ENCODE measurements around the gene MACROD1. TPM values are rescaled to one million over a fixed set of nuclear protein-coding genes. Genes with fewer than 3 reads are reported as not detected.

MACROD1 gene
- total RNA-seq, 2 donors from 2014 or later = 3.9 to 7.5 TPM

DNA sequence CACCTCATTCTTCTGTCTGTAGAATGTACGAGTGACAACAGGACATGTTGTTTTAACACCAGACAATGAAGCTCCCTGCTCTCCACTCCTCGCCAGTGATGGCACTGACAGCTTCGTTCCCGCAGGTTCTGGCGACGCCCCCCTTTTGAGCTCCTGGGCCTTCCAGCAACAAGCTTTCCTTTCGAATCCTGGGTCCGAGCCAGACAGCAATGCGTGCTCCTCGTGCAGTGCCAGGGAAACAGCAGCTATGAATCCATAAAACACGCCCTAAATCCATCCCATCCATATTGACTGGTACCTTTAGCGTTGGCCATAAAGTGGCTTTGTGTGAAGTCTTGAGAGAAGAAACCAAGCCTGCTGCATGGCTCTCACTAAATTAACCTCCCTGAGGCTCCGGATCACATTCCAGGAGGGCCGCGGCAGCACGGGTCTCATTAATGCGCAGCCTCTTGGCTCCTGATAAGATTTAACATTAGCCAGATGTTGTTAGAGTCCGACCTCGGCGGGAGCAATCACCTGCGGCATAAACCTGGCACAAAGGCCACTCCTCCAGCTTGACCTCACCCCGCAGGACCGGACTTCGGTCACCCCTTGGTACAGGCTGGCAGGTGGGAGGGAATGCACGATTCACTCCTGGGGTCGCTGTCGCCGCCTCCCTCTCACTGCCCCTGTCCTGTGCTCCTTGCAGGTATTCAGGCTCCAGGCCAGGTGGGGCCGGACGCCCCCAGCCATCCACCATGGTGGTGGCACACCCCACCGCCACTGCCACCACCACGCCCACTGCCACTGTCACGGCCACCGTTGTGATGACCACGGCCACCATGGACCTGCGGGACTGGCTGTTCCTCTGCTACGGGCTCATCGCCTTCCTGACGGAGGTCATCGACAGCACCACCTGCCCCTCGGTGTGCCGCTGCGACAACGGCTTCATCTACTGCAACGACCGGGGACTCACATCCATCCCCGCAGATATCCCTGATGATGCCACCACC is 50.1 kb downstream of the MACROD1 start:
- DNase-seq (no peak), ATAC-seq (no peak)
- H3K4me3 Mint-ChIP-seq = no peak overlapping the region
- no peak overlapping the region for H3K27ac Mint-ChIP-seq
- no peaks in the 10 kb centered on the region for H3K27me3 Mint-ChIP-seq
- H3K36me3 Mint-ChIP-seq (ENCODE audit: low read depth) = no peaks in the 10 kb centered on the region
- H3K4me1 Mint-ChIP-seq = no peaks in the 10 kb centered on the region
- no peaks in the 10 kb centered on the region for H3K9me3 ChIP-seq (ENCODE audit: control insufficient read depth, low read length, poor library complexity, severe bottlenecking)

DNA sequence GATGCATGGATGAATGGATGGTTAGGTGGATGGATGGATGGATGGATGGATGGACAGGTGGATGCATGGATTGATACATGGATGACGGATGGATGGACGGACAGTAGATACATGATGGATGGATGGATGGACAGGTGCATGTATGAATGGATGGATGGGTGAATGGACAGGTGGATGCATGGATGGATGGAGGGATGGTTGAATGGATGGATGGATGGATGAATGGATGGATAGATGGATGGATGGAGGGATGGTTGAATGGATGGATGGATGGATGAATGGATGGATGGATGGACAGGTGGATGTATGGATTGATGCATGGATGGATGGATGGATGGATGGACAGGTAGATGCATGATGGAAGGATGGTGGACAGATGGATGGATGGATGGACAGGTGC is 51.7 kb downstream of the MACROD1 start:
- DNase-seq = no peak
- no peaks in the 10 kb centered on the region for H3K9me3 ChIP-seq (ENCODE audit: control insufficient read depth, low read length, poor library complexity, severe bottlenecking)
- no peaks in the 10 kb centered on the region for H3K4me1 Mint-ChIP-seq
- H3K4me3 Mint-ChIP-seq = no peak overlapping the region
- H3K36me3 Mint-ChIP-seq (ENCODE audit: low read depth) = no peaks in the 10 kb centered on the region
- H3K27ac Mint-ChIP-seq = no peak overlapping the region
- no peaks in the 10 kb centered on the region for H3K27me3 Mint-ChIP-seq
- ATAC-seq = no peak

DNA sequence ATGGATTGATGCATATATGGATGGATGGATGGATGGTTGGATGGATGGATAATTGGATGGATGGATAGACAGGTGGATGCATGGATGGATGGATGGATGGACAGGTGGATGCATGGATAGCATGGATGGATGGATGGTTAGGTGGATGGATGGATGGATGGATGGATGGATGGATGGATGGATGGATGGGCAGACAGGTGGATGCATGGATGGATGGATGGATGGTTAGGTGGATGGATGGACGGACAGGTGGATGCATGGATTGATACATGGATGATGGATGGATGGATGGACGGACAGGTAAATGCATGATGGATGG is 52.5 kb downstream of the MACROD1 start:
- peaks cover 2% of the 10 kb centered on the region for H3K4me1 Mint-ChIP-seq
- DNase-seq = no peak
- H3K36me3 Mint-ChIP-seq (ENCODE audit: low read depth) = no peaks in the 10 kb centered on the region
- no peak overlapping the region for H3K4me3 Mint-ChIP-seq
- H3K9me3 ChIP-seq (ENCODE audit: control insufficient read depth, low read length, poor library complexity, severe bottlenecking) = no peaks in the 10 kb centered on the region
- H3K27me3 Mint-ChIP-seq = no peaks in the 10 kb centered on the region
- H3K27ac Mint-ChIP-seq = no peak overlapping the region
- no peak for ATAC-seq

DNA sequence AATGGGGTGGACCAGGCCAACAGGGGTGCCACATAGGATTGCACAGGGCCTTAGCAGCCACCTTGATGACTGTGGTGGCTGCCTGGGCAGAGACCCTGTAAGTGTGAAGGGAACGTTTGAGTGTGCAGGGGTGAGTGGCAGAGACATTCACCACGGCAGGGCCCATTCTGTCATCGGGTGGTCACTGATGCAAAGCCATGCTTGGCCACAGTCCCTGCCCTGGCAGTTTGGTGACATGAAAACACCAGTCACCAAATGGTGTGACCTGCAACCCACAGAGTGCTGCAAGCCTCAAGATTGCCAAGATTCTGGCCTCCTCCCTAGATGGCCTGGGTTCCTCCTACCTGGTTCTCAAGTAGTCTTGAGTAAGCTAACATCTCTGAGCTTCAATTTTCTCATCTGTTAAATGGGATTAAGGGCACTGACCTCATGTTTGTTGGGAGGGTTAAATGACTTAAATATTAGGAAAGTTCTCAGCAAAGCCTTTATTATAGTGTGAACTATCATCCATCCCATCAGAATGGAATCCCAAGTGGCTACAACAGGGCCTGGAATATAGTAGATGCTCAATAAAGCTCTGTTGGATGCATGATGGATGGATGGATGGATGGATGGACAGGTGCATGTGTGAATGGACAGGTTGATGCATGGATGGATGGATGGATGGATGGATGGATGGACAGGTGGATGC is 53.0 kb downstream of the MACROD1 start:
- ATAC-seq (no peak), DNase-seq (no peak)
- H3K36me3 Mint-ChIP-seq (ENCODE audit: low read depth) = no peaks in the 10 kb centered on the region
- H3K9me3 ChIP-seq (ENCODE audit: control insufficient read depth, low read length, poor library complexity, severe bottlenecking) = no peaks in the 10 kb centered on the region
- H3K4me1 Mint-ChIP-seq = peaks cover 2% of the 10 kb centered on the region
- H3K4me3 Mint-ChIP-seq = no peak overlapping the region
- no peaks in the 10 kb centered on the region for H3K27me3 Mint-ChIP-seq
- H3K27ac Mint-ChIP-seq = no peak overlapping the region

DNA sequence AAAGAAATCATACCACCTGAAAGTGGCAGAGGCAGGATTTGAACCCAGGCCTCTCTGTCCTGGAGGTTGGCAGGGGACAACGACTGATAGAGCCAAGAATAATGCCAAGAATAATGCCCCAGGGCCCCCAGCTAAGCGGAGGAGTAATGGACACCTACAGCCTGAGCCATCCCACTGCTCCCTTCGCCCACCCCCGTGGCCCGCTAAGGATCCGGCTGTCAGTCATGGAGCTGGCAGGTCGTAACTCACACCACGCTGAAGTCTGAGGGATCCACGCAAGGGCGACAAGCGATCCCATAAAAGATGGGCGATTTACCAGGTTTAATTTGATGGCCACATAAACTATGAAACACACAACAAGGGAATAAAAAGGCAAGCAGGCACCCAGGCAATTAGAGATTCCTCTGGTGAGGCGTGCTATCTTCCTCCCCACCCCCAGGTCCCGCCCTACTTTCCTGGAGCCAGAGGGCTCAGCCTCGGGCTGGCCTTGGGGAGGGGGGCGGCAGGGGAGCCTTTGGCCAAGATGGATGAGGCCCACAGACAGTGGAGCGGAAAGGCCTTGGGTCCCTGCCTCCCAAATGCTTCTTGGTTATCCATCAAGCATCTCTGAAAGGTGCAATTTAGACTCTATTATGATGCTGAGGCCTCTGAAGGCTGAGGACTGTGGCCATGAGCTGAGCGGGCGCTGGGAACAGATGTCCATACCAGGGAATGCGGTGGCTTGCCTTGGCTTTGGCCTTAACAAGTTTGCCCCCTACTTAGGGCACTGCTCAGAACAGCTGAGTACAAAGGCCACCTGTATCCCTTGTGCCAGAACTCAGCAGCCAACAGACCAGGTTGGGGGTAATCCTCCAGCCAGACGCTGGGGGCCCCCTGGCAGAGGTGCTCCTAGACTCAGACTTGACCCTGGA is 55.2 kb downstream of the MACROD1 start:
- Mint-ChIP-seq H3K27ac (no peak overlapping the region), H3K27me3 (no peaks in the 10 kb centered on the region), H3K4me3 (no peak overlapping the region), H3K4me1 (peaks cover 2% of the 10 kb centered on the region), H3K36me3 (ENCODE audit: low read depth) (no peaks in the 10 kb centered on the region)
- DNase-seq (no peak), ATAC-seq (no peak)
- H3K9me3 ChIP-seq (ENCODE audit: control insufficient read depth, low read length, poor library complexity, severe bottlenecking) = no peaks in the 10 kb centered on the region

DNA sequence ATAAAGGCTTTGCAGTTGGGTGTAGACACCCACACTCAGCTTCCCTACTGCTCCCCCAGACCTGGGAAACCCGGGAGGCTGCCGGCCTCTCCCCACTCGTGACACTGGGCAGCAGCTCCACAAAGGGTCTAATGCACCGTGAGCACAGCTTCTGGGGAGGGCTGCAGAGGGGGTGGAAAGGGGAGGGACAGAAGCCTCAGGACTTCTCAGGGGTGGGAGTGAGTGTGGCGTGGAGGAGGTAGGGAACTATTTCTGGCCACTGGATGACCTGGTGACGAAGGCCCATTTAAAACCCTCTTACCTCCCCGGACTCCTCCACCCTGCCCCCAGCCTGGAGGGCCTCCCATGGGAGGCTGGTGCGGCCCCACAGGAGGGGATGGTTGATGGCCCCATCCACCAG is 56.6 kb downstream of the MACROD1 start:
- Mint-ChIP-seq H3K36me3 (ENCODE audit: low read depth) (no peaks in the 10 kb centered on the region), H3K4me1 (peaks cover 2% of the 10 kb centered on the region), H3K27ac (no peak overlapping the region), H3K4me3 (no peak overlapping the region), H3K27me3 (no peaks in the 10 kb centered on the region)
- ATAC-seq (no peak), DNase-seq (no peak)
- no peaks in the 10 kb centered on the region for H3K9me3 ChIP-seq (ENCODE audit: control insufficient read depth, low read length, poor library complexity, severe bottlenecking)

DNA sequence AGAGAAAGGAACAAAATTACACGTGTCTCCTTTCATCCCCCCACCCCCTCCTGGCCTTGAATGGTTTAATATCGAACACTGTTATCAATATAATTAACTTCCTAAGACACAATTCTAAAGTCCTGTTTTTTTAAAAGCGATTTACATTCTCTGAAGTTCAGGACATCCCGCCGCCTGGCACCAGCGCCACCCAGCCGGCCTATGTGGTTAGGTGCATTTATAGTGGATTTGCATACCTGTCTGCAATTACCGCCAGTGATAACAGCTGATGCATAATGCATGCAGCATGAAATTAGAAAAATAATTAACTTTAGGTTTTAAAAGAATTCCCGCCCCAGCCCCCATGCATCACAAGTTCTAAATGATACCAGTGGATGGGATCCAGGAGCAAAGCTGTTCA is 58.6 kb downstream of the MACROD1 start:
- no peaks in the 10 kb centered on the region for H3K9me3 ChIP-seq (ENCODE audit: control insufficient read depth, low read length, poor library complexity, severe bottlenecking)
- H3K4me3 Mint-ChIP-seq = no peak overlapping the region
- H3K36me3 Mint-ChIP-seq (ENCODE audit: low read depth) = no peaks in the 10 kb centered on the region
- peaks cover 2% of the 10 kb centered on the region for H3K4me1 Mint-ChIP-seq
- ATAC-seq = no peak
- H3K27me3 Mint-ChIP-seq = no peaks in the 10 kb centered on the region
- no peak overlapping the region for H3K27ac Mint-ChIP-seq
- DNase-seq = no peak

DNA sequence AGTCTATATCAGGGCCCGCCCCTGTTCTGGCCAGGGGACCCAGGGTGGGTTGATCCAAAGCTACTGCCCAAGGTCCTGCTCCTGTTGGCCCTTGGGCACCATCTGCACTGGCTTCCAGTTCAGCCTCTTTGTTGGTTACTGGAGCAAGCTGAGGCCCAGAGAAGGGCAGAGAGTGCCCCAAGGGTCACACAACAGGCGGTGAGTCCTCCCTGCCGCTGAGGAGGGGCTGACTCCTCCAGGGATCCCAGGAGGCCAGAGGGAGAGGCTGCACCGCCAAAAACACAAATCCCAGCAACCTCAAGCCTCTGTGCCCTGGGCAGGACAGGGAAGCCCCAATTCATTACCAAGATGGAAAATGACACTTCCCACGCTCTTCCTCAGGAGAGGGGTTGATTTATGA is 61.3 kb downstream of the MACROD1 start:
- no peak overlapping the region for H3K4me3 Mint-ChIP-seq
- H3K4me1 Mint-ChIP-seq = peaks cover 3% of the 10 kb centered on the region
- ATAC-seq (no peak), DNase-seq (no peak)
- no peaks in the 10 kb centered on the region for H3K36me3 Mint-ChIP-seq (ENCODE audit: low read depth)
- H3K27ac Mint-ChIP-seq = no peak overlapping the region
- H3K9me3 ChIP-seq (ENCODE audit: control insufficient read depth, low read length, poor library complexity, severe bottlenecking) = no peaks in the 10 kb centered on the region
- no peaks in the 10 kb centered on the region for H3K27me3 Mint-ChIP-seq

DNA sequence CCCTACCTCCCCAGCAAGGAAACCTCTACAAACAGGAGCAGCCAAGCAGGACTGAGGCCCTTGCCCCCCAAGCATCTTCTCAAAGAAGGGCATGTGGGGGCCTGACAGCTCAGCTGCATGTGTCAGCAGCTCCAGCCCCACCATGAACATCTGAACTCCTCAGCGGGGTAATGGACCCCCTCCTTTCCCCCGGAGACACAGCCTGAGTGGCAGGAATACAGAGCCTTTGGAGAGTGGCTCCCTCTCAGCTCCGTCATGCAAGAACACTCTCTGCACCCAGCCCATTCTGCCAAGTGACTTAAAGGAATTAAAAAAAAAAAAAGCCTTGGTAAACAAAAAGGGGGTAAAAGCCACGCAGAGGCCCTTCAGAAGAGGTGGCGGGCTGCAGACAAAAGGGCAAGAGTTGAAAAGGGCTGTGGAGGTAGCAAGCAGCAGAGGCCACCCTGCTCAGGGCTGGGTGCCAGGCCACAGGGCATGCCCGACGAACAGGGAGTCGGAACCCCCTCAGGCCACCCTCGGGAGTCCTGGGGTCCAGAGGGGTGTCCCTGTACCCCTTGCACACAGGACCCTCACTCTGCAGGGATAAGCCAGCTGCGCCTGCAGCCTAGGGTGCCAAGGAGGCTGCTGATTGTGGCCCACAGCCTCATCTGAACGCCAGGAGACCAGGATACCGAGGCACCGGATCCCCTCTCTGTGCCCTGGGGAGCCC is 62.5 kb downstream of the MACROD1 start:
- no peak for DNase-seq
- ATAC-seq = no peak
- Mint-ChIP-seq H3K4me1 (peaks cover 5% of the 10 kb centered on the region), H3K27me3 (no peaks in the 10 kb centered on the region), H3K27ac (no peak overlapping the region), H3K36me3 (ENCODE audit: low read depth) (no peaks in the 10 kb centered on the region), H3K4me3 (no peak overlapping the region)
- no peaks in the 10 kb centered on the region for H3K9me3 ChIP-seq (ENCODE audit: control insufficient read depth, low read length, poor library complexity, severe bottlenecking)

DNA sequence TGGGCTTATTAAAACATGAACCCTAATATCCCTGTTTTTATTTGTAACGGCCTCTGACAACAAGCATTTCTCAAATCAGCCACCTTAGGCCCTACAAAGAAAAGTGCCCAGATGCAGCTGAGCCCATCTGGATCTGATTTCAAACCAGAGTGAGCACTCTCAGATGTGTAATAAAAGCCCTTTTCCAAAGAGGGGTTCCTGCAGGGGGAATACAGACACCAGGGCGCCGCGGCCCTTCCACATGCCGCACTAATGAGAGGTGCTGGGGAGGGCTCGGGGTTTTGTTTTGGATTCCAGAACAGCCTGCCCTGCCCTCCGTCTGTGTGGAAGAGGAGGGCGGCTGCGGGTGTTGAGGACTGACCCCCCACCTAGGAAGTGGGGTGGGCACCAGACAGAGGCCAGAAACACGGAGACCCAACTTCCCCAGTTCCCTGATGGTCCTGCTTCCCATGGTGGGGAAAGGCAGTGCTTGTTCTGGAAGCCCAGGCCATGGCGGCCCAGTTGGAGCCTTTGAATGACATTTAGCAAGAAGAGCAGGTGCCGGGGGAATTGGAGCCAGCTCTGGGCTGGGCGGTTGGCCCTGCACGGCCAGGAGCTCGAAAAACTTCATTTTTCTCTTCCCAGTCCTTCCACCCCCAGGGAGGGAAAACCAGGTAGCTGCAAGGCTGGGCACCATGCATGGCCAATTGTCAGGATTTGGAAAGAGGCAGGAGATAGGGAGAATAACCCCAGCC is 63.7 kb downstream of the MACROD1 start:
- H3K36me3 Mint-ChIP-seq (ENCODE audit: low read depth) = no peaks in the 10 kb centered on the region
- H3K27me3 Mint-ChIP-seq = no peaks in the 10 kb centered on the region
- H3K9me3 ChIP-seq (ENCODE audit: control insufficient read depth, low read length, poor library complexity, severe bottlenecking) = no peaks in the 10 kb centered on the region
- no peak for ATAC-seq
- no peak overlapping the region for H3K4me3 Mint-ChIP-seq
- peaks cover 5% of the 10 kb centered on the region for H3K4me1 Mint-ChIP-seq
- DNase-seq = no peak
- H3K27ac Mint-ChIP-seq = no peak overlapping the region

DNA sequence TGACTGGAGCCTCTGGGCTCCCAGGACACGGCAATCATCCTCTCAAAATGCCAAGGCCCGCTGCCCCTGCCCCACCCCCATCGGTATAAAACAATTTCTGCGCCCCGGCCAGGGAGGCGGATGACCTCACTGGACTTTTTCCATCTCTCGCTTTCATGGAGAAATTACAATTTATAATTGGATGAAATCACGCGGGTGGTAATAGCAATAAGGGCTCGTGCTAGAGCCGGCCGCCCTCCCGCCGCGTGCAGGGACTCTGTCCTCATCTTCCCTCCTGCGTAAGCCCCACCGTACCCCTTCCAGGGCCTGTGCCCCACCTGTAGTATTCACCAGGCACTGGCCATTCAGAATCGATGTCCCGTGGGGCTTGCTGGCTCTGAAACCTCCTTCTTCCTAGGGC is 64.5 kb downstream of the MACROD1 start:
- no peaks in the 10 kb centered on the region for H3K36me3 Mint-ChIP-seq (ENCODE audit: low read depth)
- DNase-seq (no peak), ATAC-seq (no peak)
- H3K9me3 ChIP-seq (ENCODE audit: control insufficient read depth, low read length, poor library complexity, severe bottlenecking) = no peaks in the 10 kb centered on the region
- H3K4me1 Mint-ChIP-seq = peaks cover 5% of the 10 kb centered on the region
- no peak overlapping the region for H3K27ac Mint-ChIP-seq
- no peak overlapping the region for H3K4me3 Mint-ChIP-seq
- H3K27me3 Mint-ChIP-seq = no peaks in the 10 kb centered on the region

DNA sequence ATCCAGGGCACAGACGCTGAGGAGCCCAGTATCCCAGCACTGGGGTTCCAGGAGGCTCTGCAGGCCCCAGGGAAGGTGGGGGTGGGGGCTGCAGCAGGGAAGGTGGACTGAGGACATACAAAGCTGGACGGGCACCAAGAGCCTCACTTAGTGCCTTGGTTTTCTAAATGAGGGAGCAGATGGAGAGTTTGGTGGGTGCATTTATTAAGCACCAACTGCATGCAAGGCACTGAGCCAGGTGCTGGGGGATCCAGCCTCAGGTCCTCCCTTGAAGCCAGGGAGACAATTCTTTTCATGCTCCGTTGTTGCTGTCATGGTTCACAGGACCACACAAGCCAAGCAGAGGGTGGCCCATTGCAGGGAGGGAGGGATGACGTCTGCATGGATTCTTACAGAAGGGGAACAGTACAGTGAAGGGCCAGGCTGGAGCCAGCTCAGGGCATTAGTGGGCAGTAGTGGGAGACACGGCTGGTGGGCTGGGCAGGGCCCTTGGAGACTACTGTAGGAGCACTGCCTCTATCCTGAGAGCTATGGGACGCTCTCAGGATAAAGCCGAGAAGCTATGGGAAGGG is 65.0 kb downstream of the MACROD1 start:
- no peaks in the 10 kb centered on the region for H3K27me3 Mint-ChIP-seq
- peaks cover 5% of the 10 kb centered on the region for H3K4me1 Mint-ChIP-seq
- H3K4me3 Mint-ChIP-seq = no peak overlapping the region
- no peak for DNase-seq
- no peak overlapping the region for H3K27ac Mint-ChIP-seq
- no peaks in the 10 kb centered on the region for H3K9me3 ChIP-seq (ENCODE audit: control insufficient read depth, low read length, poor library complexity, severe bottlenecking)
- no peaks in the 10 kb centered on the region for H3K36me3 Mint-ChIP-seq (ENCODE audit: low read depth)
- ATAC-seq = no peak
